Measurements from ENCODE around the gene MPO. TPM values are rescaled to one million over a fixed set of nuclear protein-coding genes. Genes with fewer than 3 reads are reported as not detected.

MPO gene
- polyA plus RNA-seq, 3 donors: 4.2 to 7.5 (median 6.0) TPM

DNA sequence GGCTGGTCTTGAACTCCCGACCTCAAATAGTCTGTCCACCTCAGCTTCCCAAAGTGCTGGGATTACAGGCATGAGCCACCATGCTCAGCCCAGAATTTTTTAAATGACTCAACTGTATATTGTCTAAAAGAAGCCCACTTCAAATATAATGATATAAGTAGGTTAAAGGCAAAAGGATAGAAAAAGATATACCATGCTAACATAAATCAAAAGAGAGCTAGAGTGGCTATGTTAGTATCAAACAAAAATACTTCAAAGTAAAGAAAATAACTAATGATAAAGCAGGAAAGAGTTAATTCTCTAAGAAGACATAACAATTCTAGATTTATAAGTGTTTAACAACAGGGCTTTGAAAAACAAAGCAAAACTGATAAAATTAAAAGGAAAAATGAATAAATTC lies 13.3 kb upstream of the MPO start:
- Histone ChIP-seq H3K27ac (ENCODE audit: low read depth in 1 of 2, low read length in 2 of 2) (peak overlapping the region in 1 of 2 donors; percentile 47), H3K27me3 (ENCODE audit: control insufficient read depth in 2 of 2, insufficient read depth in 2 of 2, low read length in 2 of 2) (no peaks in the 10 kb centered on the region), H3K4me1 (ENCODE audit: control insufficient read depth in 1 of 2, insufficient read depth in 2 of 2, low read length in 2 of 2) (peaks cover 29 to 51% of the 10 kb centered on the region in 2 donors), H3K9ac (ENCODE audit: insufficient read depth, low read length, poor library complexity, severe bottlenecking) (no peak overlapping the region), H3K4me3 (replicated peaks in 1 of 3; ENCODE audit: low read depth in 2 of 3, low read length in 3 of 3) (no peak overlapping the region), H3K79me2 (ENCODE audit: insufficient read depth, low read length) (peaks cover 100% of the 10 kb centered on the region), H2AFZ (ENCODE audit: insufficient read depth, low read depth, low read length, poor library complexity, severe bottlenecking) (no peak overlapping the region), H3K9me3 (replicated peaks in 1 of 2; ENCODE audit: control insufficient read depth in 1 of 2, insufficient read depth in 1 of 2, low read length in 2 of 2) (peaks cover 0 to 4% of the 10 kb centered on the region in 2 donors), H3K4me2 (replicated peaks; ENCODE audit: extremely low read depth, low read length, poor library complexity, severe bottlenecking) (no peak overlapping the region), H4K20me1 (ENCODE audit: insufficient read depth, low read length) (no peaks in the 10 kb centered on the region), H3K36me3 (replicated peaks in 1 of 2; ENCODE audit: control insufficient read depth in 1 of 2, insufficient read depth in 2 of 2, low read length in 2 of 2) (no peaks in the 10 kb centered on the region)
- H3K36me3 Mint-ChIP-seq: no peaks in the 10 kb centered on the region
- TF ChIP-seq, protein P1, sequence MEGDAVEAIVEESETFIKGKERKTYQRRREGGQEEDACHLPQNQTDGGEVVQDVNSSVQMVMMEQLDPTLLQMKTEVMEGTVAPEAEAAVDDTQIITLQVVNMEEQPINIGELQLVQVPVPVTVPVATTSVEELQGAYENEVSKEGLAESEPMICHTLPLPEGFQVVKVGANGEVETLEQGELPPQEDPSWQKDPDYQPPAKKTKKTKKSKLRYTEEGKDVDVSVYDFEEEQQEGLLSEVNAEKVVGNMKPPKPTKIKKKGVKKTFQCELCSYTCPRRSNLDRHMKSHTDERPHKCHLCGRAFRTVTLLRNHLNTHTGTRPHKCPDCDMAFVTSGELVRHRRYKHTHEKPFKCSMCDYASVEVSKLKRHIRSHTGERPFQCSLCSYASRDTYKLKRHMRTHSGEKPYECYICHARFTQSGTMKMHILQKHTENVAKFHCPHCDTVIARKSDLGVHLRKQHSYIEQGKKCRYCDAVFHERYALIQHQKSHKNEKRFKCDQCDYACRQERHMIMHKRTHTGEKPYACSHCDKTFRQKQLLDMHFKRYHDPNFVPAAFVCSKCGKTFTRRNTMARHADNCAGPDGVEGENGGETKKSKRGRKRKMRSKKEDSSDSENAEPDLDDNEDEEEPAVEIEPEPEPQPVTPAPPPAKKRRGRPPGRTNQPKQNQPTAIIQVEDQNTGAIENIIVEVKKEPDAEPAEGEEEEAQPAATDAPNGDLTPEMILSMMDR (IDR thresholded peaks at IDR 0.05): no peak
- H3K4me3 Mint-ChIP-seq: no peak overlapping the region
- peak overlapping the region in 5 of 7 donors; percentile 30 to 67 (median 54) for H3K27ac Mint-ChIP-seq
- 83% methylated on average over 1 of the region's 1 CpG for WGBS (ENCODE audit: insufficient coverage)
- H3K27me3 Mint-ChIP-seq (ENCODE audit: low read depth in 3 of 3): no peaks in the 10 kb centered on the region
- H3K9me3 Mint-ChIP-seq: peaks cover 0 to 2% (median 0%) of the 10 kb centered on the region in 7 donors
- H3K4me1 Mint-ChIP-seq: peaks cover 66% of the 10 kb centered on the region
- intact Hi-C loops (cut with micrococcal nuclease): no loop called here
- no peak for DNase-seq

DNA sequence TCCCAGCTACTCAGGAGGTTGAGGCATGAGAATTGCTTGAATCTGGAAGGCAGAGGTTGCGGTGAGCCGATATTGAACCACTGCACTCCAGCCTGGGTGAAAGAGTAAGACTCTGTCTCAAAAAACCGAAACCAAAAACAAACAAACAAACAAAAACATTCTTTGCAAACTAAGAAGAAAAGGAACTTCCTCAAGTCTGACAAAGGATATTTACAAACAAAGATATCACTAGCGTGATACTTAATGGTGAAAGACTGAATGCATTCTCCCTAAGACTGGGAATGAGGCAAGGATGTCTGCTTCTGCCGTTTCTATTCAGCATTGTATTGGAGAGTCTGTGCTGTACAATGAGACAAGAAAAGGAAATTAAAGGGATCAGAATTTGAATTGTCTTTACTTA lies 10.5 kb upstream of the MPO start:
- peaks cover 45 to 68% of the 10 kb centered on the region in 2 donors for H3K4me1 ChIP-seq (ENCODE audit: control insufficient read depth in 1 of 2, insufficient read depth in 2 of 2, low read length in 2 of 2)
- H3K9me3 ChIP-seq (replicated peaks in 1 of 2; ENCODE audit: control insufficient read depth in 1 of 2, insufficient read depth in 1 of 2, low read length in 2 of 2): peaks cover 0 to 4% of the 10 kb centered on the region in 2 donors
- no peaks in the 10 kb centered on the region for H3K27me3 ChIP-seq (ENCODE audit: control insufficient read depth in 2 of 2, insufficient read depth in 2 of 2, low read length in 2 of 2)
- peak overlapping the region; percentile 42 to 72 for H3K27ac ChIP-seq (ENCODE audit: low read depth in 1 of 2, low read length in 2 of 2)
- H2AFZ ChIP-seq (ENCODE audit: insufficient read depth, low read depth, low read length, poor library complexity, severe bottlenecking): peak overlapping the region; percentile 15
- H3K4me3 ChIP-seq (replicated peaks in 1 of 3; ENCODE audit: low read depth in 2 of 3, low read length in 3 of 3): peak overlapping the region in 2 of 3 experiments; percentile 23 to 54
- Mint-ChIP-seq H3K27ac (peak overlapping the region; percentile 84 to 97 (median 91)), H3K4me1 (peaks cover 70% of the 10 kb centered on the region), H3K4me3 (peak overlapping the region; percentile 43 to 60), H3K9me3 (peaks cover 0 to 2% (median 0%) of the 10 kb centered on the region in 7 donors), H3K36me3 (no peaks in the 10 kb centered on the region), H3K27me3 (ENCODE audit: low read depth in 3 of 3) (no peaks in the 10 kb centered on the region)
- TF ChIP-seq, protein P1 (IDR thresholded peaks at IDR 0.05): no peak
- peaks cover 91% of the 10 kb centered on the region for H3K79me2 ChIP-seq (ENCODE audit: insufficient read depth, low read length)
- peak overlapping the region; percentile 55 for H3K4me2 ChIP-seq (replicated peaks; ENCODE audit: extremely low read depth, low read length, poor library complexity, severe bottlenecking)
- no CpG with 5 or more reads among the region's 5 CpGs for WGBS (ENCODE audit: insufficient coverage)
- DNase-seq: no peak
- intact Hi-C loops (cut with micrococcal nuclease): loop anchor here in 1 of 2 donors (2.0 kb wide), 1 partner anchor 38 kb away; the partner anchor contains the start of gene TSPOAP1
- no peak overlapping the region for H3K9ac ChIP-seq (ENCODE audit: insufficient read depth, low read length, poor library complexity, severe bottlenecking)
- H3K36me3 ChIP-seq (replicated peaks in 1 of 2; ENCODE audit: control insufficient read depth in 1 of 2, insufficient read depth in 2 of 2, low read length in 2 of 2): no peaks in the 10 kb centered on the region
- no peaks in the 10 kb centered on the region for H4K20me1 ChIP-seq (ENCODE audit: insufficient read depth, low read length)

Data from CD14-positive monocyte (primary cell).